DND-41 (cell line): Measurements from ENCODE around the gene KCNH2.

Source experiments
- ATAC-seq: fragments of 200-7000 bp; cut with Tn5 transposase; 3 replicates; pipeline ENCODE4 v1.9.1; 2021; ENCODE audit warnings: low read depth; ENCODE audit not compliant: insufficient read depth
- DNase-seq: peaks from one replicate; pipeline ENCODE4 v3.0.0-alpha.2; 2020
- H2AFZ ChIP-seq: 2 replicates; pipeline ENCODE4 v1.6.0; 2012; ENCODE audit warnings: low read depth, low read length
- H3K27ac ChIP-seq: 2 replicates; pipeline ENCODE4 v1.5.1; 2012; ENCODE audit warnings: low read length, inconsistent platforms
- H3K27me3 ChIP-seq: fragments of 200-600 bp; sonication (generic); 2 replicates; pipeline ENCODE4 v1.6.0; 2012; ENCODE audit warnings: low read length, mild to moderate bottlenecking, inconsistent platforms; ENCODE audit not compliant: insufficient read depth, poor library complexity
- H3K36me3 ChIP-seq: 2 replicates; pipeline ENCODE4 v1.5.1; 2012; ENCODE audit warnings: low read length, inconsistent platforms; ENCODE audit not compliant: insufficient read depth
- H3K4me1 ChIP-seq: 2 replicates; pipeline ENCODE4 v1.5.1; 2012; ENCODE audit warnings: mild to moderate bottlenecking, low read length; ENCODE audit not compliant: insufficient read depth
- H3K4me2 ChIP-seq: 2 replicates; pipeline ENCODE4 v1.6.0; 2012; ENCODE audit warnings: mild to moderate bottlenecking, moderate library complexity, low read length, inconsistent platforms; ENCODE audit not compliant: insufficient read depth
- H3K4me3 ChIP-seq, 2 experiments: fragments of 200-600 bp in 1 of 2; shearing (Covaris generic) in 1 of 2; 2 replicates each; pipeline ENCODE4 v1.5.1; 2012 to 2016; ENCODE audit warnings: inconsistent platforms in 2 of 2, low read length in 2 of 2, mild to moderate bottlenecking in 2 of 2, low read depth in 1 of 2, moderate library complexity in 1 of 2
- H3K79me2 ChIP-seq: 2 replicates; pipeline ENCODE4 v1.6.0; 2012; ENCODE audit warnings: low read length, inconsistent platforms; ENCODE audit not compliant: insufficient read depth
- H3K9ac ChIP-seq: 2 replicates; pipeline ENCODE4 v1.6.0; 2012; ENCODE audit warnings: low read depth, mild to moderate bottlenecking, inconsistent platforms, low read length, moderate library complexity
- H3K9me3 ChIP-seq: 2 replicates; pipeline ENCODE4 v1.5.1; 2012; ENCODE audit warnings: low read length, moderate library complexity, mild to moderate bottlenecking, inconsistent platforms; ENCODE audit not compliant: insufficient read depth, severe bottlenecking
- H4K20me1 ChIP-seq: 2 replicates; pipeline ENCODE4 v1.6.0; 2012; ENCODE audit warnings: low read length; ENCODE audit not compliant: insufficient read depth
- CTCF ChIP-seq: IDR thresholded peaks from 2 replicates; pipeline ENCODE4 v1.5.1; 2012; ENCODE audit warnings: borderline replicate concordance, low read length, moderate library complexity, mild to moderate bottlenecking; ENCODE audit not compliant: poor library complexity, severe bottlenecking; ENCODE audit errors: extremely low read depth
- EZH2 ChIP-seq: IDR thresholded peaks from 3 replicates; pipeline ENCODE4 v1.6.1; 2012; ENCODE audit warnings: borderline replicate concordance, low read depth, mild to moderate bottlenecking, moderate library complexity, low read length, inconsistent platforms; ENCODE audit not compliant: severe bottlenecking

The KCNH2 gene

GRCh38 chr7:150904011-150904909, 73.9 kb downstream of the KCNH2 start:
- Histone ChIP-seq H3K9me3 (no peaks in the 10 kb centered on the region), H3K27ac (no peak overlapping the region), H3K79me2 (no peaks in the 10 kb centered on the region), H3K4me2 (no peak overlapping the region), H4K20me1 (no peaks in the 10 kb centered on the region; the same call in 1 of the 2 replicates), H3K4me1 (peaks cover 2% of the 10 kb centered on the region; the same call in 1 of the 2 replicates), H3K36me3 (no peaks in the 10 kb centered on the region), H3K27me3 (peaks cover 9% of the 10 kb centered on the region), H3K4me3 (no peak overlapping the region), H2AFZ (no peak overlapping the region), H3K9ac (no peak overlapping the region)
- no peak for DNase-seq
- TF ChIP-seq EZH2 (no peak), CTCF (no peak)
- no peak for ATAC-seq

GRCh38 chr7:150903606-150904005, 74.5 kb downstream of the KCNH2 start:
- Histone ChIP-seq H3K27ac (no peak overlapping the region), H3K36me3 (no peaks in the 10 kb centered on the region), H3K4me1 (no peaks in the 10 kb centered on the region), H3K9me3 (no peaks in the 10 kb centered on the region), H3K4me3 (no peak overlapping the region), H3K4me2 (no peak overlapping the region), H3K27me3 (peaks cover 9% of the 10 kb centered on the region), H3K79me2 (no peaks in the 10 kb centered on the region), H2AFZ (no peak overlapping the region), H4K20me1 (no peaks in the 10 kb centered on the region; the same call in 1 of the 2 replicates), H3K9ac (no peak overlapping the region)
- no peak for ATAC-seq
- TF ChIP-seq EZH2: no peak
- TF ChIP-seq CTCF: no peak
- DNase-seq: no peak

GRCh38 chr7:150902078-150903033, 75.8 kb downstream of the KCNH2 start:
- ATAC-seq: no peak
- Histone ChIP-seq H3K4me3 (no peak overlapping the region), H3K27me3 (peaks cover 18% of the 10 kb centered on the region), H3K79me2 (no peaks in the 10 kb centered on the region), H3K9ac (no peak overlapping the region), H4K20me1 (no peaks in the 10 kb centered on the region; the same call in 1 of the 2 replicates), H3K27ac (no peak overlapping the region), H2AFZ (no peak overlapping the region), H3K36me3 (no peaks in the 10 kb centered on the region), H3K4me2 (no peak overlapping the region), H3K4me1 (no peaks in the 10 kb centered on the region), H3K9me3 (no peaks in the 10 kb centered on the region)
- no peak for DNase-seq
- no peak for TF ChIP-seq EZH2
- TF ChIP-seq CTCF: no peak
